Hepatic stellate cell (primary cell): ENCODE data around the gene IL23A.
"Not testable (repeated sequence)": the region's sequence is repeated elsewhere in the genome, so short reads cannot be mapped to it uniquely, and the experiment has no call there.

Experiments used
- DNase-seq: peaks from one replicate; pipeline ENCODE4 v3.0.0; 2011; ENCODE audit warnings: low spot score

IL23A gene

GRCh38 chr12:56338308-56339157 lies at the start of gene IL23A:
Gene IL23A (plus strand): TSS chr12:56338884. CDS start chr12:56339045, 161 bp downstream.
- no peak for DNase-seq

DNA sequence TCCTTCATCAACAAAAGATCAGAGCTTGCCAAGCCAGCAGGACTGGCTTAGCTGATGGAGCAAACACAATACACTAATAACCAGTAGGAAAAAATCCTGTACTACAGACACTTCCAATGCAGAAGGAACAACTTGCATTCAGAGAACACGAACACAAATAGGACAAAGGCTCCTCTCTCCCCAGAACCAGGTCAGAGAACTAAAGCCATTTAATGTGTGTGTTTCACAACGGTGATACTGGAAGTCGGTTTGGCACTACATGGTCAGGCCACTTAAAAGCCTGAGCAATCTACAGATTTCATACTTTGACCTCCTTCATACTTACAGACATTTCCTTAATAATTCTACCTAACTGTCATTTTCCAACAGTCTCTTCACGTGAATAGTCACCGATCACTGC lies 44.9 kb upstream of the IL23A start:
- no peak for DNase-seq

GRCh38 chr12:56296295-56296694 lies 42.4 kb upstream of the IL23A start:
- no peak for DNase-seq

- DNase-seq: no peak
These were observed 41.3 kb upstream of the IL23A start for GRCh38 chr12:56297400-56297799.

- DNase-seq: no peak
These were observed 39.9 kb upstream of the IL23A start for GRCh38 chr12:56298828-56299227.

DNA sequence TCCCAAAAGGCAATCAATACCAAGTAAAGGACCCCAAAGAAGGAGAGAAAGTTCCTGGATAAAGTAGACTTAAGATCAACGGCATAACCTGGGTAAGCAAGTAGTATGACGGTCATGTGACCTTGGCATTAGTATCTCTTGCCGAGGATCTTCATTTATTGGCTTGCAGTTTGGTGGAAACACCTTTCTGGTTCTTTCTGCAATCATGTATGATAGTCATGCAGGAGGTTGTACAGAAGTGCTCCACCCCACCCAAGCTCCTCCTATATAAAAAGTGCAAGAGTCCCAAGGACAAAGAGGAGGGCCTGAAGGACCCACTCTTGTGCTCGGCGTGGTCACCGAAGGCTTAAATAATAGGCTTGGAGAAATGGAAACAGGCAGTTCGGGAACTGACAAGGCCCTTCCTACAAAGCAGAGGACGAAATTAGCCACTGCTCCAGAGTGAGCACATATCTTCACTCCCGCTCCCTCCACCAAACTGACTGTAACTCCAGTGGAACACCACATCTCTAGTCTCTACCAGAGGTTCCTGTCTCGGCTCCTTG lies 39.3 kb upstream of the IL23A start:
- peak; percentile 10 for DNase-seq

- peak; percentile 97 for DNase-seq
These were observed 38.6 kb upstream of the IL23A start, which contains the start of gene CS for GRCh38 chr12:56299853-56300643. Gene CS (minus strand): TSS chr12:56300330. CDS start chr12:56300201, 129 bp downstream.

DNA sequence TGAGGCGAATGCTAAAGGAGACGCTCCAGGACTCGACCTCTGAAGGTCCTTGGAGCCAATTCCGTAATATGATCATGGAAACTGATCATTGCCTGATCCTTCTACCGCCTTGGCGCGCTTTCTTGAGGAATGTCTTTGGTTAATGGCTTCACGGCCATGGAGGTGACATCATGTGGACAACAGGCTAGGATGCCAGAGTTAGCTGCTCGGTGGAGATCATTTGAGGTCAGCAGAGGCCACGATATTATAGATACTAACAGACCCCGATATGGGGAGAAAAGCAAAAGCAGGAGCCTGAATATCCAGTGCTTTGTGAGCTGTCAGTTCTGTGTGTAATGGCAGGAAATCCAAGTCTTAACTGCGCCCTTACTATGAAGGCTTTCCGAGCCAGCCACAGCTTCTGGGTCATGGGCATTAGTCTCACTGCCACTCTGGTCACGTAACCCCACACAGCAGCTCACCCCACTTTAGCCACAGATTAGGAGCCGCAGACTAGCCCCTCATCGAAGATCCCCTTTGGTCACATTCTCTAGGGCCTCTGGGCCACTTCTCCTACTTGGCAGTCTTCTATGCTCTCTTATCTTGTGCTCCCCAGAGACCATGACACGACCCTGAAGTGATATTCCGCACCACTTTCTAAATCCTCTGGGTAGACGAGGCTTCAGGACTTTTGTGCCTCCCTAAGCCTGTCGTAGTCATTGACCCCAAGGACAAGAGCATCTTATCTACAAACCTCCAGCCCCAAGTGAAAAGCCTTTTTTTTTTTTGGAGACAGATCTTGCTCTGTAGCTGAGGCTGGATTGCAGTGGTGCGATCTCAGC lies 37.8 kb upstream of the IL23A start:
- DNase-seq: peak; percentile 23

GRCh38 chr12:56304276-56304675 lies 34.4 kb upstream of the IL23A start:
- DNase-seq: no peak

- no peak for DNase-seq
These were observed 33.7 kb upstream of the IL23A start for GRCh38 chr12:56304872-56305590.

DNA sequence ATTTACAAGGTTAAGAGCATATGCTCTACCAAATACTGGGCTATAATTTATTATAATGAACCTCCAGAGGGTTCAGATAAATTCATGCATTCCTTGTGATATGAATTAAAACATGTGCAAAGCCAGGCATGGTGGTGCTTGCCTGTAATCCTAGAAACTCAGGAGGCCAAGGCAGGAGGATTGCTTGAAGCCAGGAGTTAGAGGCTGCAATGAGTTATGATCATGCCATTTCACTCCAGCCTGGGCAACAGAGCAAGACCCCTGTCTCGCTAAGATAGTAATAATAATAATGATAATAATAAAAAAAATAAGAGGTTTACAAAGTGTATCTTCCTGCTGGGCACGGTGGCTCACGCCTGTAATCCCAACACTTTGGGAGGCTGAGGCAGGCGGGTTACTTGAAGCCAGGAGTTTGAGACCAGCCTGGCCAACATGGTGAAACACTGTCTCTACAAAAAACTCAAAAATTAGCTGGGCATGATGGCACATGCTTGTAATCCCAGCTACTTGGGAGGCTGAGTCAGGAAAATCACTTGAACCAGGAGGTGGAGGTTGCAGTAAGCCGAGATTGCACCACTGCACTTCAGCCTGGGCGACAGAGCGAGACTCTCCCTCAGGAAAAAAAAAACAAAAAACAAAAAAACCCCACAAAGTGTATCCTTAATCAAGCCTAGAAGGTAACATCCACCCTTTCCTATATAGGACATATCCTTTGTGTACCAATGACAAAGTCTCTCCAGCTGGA lies 31.3 kb upstream of the IL23A start:
- DNase-seq: no peak

DNA sequence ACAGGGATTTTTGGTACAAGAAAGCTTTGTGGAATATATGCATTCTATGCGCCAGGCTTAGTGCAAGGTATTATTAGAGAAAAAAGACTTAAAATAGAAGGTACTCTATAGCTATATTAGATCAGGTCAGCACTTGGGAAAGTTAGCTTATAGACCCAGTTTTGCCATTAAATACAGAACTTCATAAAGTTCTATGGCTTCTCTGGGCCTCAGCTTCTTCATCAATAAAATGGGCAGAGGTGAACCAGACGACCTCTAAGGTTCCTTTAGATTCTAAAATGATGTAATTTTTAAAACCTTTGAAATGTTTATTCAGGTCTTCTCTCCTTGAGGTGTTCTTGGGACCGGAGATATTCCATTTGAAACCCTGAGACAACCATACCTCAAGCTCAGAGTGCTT lies 30.0 kb upstream of the IL23A start:
- DNase-seq: no peak

DNA sequence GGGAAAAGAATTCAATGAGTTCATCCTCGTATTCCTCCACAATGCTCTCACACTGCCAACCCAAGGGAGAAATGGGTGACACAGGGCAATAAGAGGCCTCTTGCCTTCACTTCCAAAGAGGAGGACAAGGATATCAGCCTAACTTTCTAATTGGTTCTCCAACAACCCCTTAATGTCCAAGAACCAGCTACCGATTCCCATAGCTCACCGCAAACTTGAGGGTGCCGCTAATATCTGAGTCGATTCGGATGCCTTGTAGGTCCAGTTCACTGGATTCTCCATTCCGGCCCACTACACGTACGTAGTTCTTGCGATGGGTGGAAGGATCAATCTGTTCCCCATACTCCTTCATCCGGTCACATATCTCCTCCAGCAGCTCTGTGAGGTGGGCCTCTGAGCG lies 27.7 kb upstream of the IL23A start:
- DNase-seq: no peak

GRCh38 chr12:56315249-56315621 lies 23.4 kb upstream of the IL23A start:
- DNase-seq: no peak

DNA sequence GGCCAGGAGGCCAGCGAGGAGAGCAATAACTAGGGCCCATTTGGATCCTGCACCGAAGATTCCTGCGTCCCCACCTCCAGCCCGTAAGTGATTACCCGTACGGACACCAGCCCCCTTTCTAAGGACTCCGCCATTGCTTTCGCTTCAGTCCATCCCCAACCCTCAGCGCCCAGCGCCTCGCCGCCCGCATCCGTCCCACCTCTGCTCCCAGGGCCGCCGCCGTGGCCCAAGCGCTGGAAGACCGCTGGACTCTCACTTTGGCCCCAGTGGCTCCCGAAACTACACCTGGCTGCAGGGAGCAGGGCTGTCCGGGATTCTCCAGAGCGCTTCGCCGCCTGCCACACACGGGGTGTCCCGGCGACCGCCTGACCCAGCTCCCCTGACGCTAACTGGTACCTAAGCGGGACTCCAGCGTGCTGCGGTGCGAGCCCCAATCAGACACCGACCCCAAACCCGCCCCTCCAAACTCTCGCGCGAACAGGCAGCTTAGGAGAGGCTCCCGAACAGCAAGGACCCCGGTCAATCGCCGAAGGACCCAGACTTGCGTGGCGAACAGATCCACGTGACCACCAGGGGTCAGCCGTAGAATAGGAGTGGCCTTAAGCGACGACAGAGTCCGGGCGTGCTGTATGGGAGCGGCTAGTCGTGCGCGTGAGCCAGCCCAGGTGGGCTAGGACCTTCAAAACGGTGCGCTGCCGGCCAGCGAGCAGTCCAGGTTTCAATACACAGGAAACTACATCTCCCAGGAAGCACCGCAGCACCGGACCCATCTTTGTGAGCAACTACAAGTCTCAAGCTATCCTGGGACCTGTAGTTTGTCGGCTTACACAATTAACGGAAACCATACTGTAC lies 22.8 kb upstream of the IL23A start, which contains the start of gene CNPY2:
Gene CNPY2 (minus strand): TSS at position 367 of the 852 bp plus-strand sequence. CDS start 771 bp downstream, outside the sequence.
- peak; percentile 95 for DNase-seq

DNA sequence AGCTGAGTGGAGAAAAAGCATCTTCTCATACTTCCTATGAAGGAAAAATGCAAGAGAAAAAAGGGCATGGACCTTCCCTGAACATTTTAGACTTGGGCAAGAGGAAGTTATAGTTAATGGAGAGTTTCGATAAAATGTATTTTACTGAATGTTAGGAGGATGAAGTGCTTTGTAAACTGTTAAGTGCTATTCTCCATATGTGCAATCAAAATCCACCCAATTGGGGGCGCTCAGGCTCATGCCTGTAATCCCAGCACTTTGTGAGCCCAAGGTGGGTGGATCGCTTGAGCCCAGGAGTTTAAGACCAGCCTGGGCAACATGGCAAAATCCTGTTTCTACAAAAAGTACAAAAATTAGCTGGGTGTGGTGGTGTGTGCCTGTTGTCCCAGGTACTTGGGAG lies 21.0 kb upstream of the IL23A start:
- no peak for DNase-seq

DNA sequence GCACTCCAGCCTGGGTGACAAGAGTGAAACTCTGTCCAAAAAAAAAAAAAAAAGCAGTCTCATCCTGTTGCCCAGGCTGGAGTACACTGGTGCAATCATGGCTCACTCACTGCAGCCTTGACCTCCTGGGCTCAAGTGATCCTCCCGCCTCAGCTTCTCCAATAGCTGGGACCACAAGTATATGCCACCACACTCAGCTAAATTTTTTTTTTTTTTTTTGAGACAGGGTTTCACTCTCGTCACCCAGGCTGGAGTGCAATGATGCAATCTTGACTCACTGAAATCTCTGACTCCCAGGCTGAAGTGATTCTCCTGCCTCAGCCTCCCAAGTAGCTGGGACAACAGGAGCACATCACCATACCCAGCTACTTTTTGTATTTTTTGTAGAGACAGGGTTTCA lies 17.7 kb upstream of the IL23A start:
- no peak for DNase-seq

DNA sequence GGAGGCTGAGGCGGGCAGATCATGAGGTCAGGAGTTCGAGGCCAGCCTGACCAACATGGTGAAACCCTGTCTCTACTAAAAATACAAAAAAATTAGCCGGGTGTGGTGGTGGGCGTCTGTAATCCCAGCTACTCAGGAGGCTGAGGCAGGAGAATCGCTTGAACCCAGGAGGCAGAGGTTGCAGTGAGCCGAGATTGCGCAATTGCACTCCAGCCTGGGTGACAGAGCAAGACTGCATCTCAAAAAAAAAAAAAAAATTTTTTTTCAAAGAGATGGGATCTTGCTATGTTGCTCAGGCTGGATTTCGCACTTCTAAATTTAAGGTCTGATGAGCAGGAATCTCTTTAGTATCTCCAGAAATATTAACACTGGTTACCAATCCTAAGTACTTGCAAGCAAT lies 17.1 kb upstream of the IL23A start:
- DNase-seq: not testable (repeated sequence)

GRCh38 chr12:56324206-56324605 lies 14.5 kb upstream of the IL23A start:
- no peak for DNase-seq

- DNase-seq: no peak
These were observed 12.6 kb upstream of the IL23A start for GRCh38 chr12:56326126-56326525.
